ENCODE results near the gene TFIP11. TPM values are rescaled to one million over a fixed set of nuclear protein-coding genes. Genes with fewer than 3 reads are reported as not detected.

The TFIP11 gene
- total RNA-seq, 1 experiment from 2014 or later: 29.8 TPM

DNA sequence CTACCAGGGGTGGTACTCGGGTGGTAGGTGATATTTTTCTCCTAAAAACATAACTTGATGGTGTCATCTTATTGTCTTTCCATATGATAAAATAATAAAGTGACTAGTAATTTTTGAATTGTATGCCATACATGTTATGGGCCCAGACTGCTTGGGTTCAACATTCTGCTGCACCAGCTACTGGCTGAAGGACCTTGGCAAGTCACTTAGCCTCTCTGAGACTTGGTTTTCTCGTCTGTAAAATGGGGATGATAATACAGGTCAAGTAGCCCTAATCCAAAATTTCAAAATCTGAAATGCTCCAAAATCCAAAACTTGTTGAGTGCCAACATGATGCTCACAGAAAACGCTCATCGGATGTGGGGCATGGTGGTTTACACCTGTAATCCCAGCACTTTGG, 35.6 kb upstream of the TFIP11 start:
- DNase-seq (ENCODE audit: low read depth, low spot score) (no peak), ATAC-seq (no peak)
- ChIA-PET POLR2A (no interaction called here), CTCF (no interaction called here)
- Histone ChIP-seq H3K4me3 (ENCODE audit: low read depth in 2 of 2, low read length in 2 of 2) (no peak overlapping the region), H3K4me1 (ENCODE audit: control insufficient read depth, insufficient read depth, low read length) (no peaks in the 10 kb centered on the region), H3K27me3 (ENCODE audit: control insufficient read depth, insufficient read depth, low read length) (no peaks in the 10 kb centered on the region), H3K36me3 (ENCODE audit: control insufficient read depth, insufficient read depth, low read length) (no peaks in the 10 kb centered on the region), H3K27ac (ENCODE audit: low read length) (no peak overlapping the region), H3K9me3 (ENCODE audit: control insufficient read depth, insufficient read depth, low read depth, low read length) (no peaks in the 10 kb centered on the region)
- TF ChIP-seq CTCF (IDR thresholded peaks at IDR 0.05) (no peak), SIN3A (IDR thresholded peaks at IDR 0.05; ENCODE audit: borderline replicate concordance, insufficient read depth, low read depth, low read length) (no peak), TCF7L2 (IDR thresholded peaks at IDR 0.05; ENCODE audit: low read depth, low read length) (no peak), POLR2AphosphoS5 (IDR thresholded peaks at IDR 0.05; ENCODE audit: low read depth, low read length) (no peak)
- TF ChIP-seq, protein P1, sequence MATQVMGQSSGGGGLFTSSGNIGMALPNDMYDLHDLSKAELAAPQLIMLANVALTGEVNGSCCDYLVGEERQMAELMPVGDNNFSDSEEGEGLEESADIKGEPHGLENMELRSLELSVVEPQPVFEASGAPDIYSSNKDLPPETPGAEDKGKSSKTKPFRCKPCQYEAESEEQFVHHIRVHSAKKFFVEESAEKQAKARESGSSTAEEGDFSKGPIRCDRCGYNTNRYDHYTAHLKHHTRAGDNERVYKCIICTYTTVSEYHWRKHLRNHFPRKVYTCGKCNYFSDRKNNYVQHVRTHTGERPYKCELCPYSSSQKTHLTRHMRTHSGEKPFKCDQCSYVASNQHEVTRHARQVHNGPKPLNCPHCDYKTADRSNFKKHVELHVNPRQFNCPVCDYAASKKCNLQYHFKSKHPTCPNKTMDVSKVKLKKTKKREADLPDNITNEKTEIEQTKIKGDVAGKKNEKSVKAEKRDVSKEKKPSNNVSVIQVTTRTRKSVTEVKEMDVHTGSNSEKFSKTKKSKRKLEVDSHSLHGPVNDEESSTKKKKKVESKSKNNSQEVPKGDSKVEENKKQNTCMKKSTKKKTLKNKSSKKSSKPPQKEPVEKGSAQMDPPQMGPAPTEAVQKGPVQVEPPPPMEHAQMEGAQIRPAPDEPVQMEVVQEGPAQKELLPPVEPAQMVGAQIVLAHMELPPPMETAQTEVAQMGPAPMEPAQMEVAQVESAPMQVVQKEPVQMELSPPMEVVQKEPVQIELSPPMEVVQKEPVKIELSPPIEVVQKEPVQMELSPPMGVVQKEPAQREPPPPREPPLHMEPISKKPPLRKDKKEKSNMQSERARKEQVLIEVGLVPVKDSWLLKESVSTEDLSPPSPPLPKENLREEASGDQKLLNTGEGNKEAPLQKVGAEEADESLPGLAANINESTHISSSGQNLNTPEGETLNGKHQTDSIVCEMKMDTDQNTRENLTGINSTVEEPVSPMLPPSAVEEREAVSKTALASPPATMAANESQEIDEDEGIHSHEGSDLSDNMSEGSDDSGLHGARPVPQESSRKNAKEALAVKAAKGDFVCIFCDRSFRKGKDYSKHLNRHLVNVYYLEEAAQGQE (IDR thresholded peaks at IDR 0.05; ENCODE audit: insufficient read depth in 1 of 2, low read depth in 2 of 2, low read length in 1 of 2): no peak
- BruUV-seq (replicated peaks): no TSS peak
- intact Hi-C loops (cut with micrococcal nuclease; ENCODE audit: unreplicated experiment): no loop called here
- in situ Hi-C loops (cut with HindIII; ENCODE audit: low pct_unique_long_range_greater_than_20kb, low sequenced_read_pairs): no loop called here

- ChIA-PET POLR2A (no interaction called here), CTCF (no interaction called here)
- intact Hi-C loops (cut with micrococcal nuclease; ENCODE audit: unreplicated experiment) (no loop called here), in situ Hi-C loops (cut with HindIII; ENCODE audit: low pct_unique_long_range_greater_than_20kb, low sequenced_read_pairs) (no loop called here)
- no TSS peak for BruUV-seq (replicated peaks)
- Histone ChIP-seq H3K4me3 (ENCODE audit: low read depth in 2 of 2, low read length in 2 of 2) (no peak overlapping the region), H3K27ac (ENCODE audit: low read length) (no peak overlapping the region), H3K4me1 (ENCODE audit: control insufficient read depth, insufficient read depth, low read length) (no peaks in the 10 kb centered on the region), H3K9me3 (ENCODE audit: control insufficient read depth, insufficient read depth, low read depth, low read length) (no peaks in the 10 kb centered on the region), H3K27me3 (ENCODE audit: control insufficient read depth, insufficient read depth, low read length) (no peaks in the 10 kb centered on the region), H3K36me3 (ENCODE audit: control insufficient read depth, insufficient read depth, low read length) (no peaks in the 10 kb centered on the region)
- no peak for DNase-seq (ENCODE audit: low read depth, low spot score)
- no peak for ATAC-seq
- no peak for TF ChIP-seq CTCF (IDR thresholded peaks at IDR 0.05)
- no peak for TF ChIP-seq SIN3A (IDR thresholded peaks at IDR 0.05; ENCODE audit: borderline replicate concordance, insufficient read depth, low read depth, low read length)
- TF ChIP-seq, protein P1 (IDR thresholded peaks at IDR 0.05; ENCODE audit: insufficient read depth in 1 of 2, low read depth in 2 of 2, low read length in 1 of 2): no peak
- TF ChIP-seq POLR2AphosphoS5 (IDR thresholded peaks at IDR 0.05; ENCODE audit: low read depth, low read length): no peak
- TF ChIP-seq TCF7L2 (IDR thresholded peaks at IDR 0.05; ENCODE audit: low read depth, low read length): no peak
Measured at GRCh38 chr22:26547426-26547825, 35.2 kb upstream of the TFIP11 start.
